Mesendoderm (in vitro differentiated cells): ENCODE results near the gene STEAP2.
A peak's percentile ranks its signal among the peaks of the same experiment; 100 is the strongest.

ENCODE experiments used
- DNase-seq: peaks from one replicate; pipeline ENCODE4 v3.0.0; 2013
- H2AK5ac ChIP-seq: 2 replicates; pipeline ENCODE4 v1.6.1; 2013; ENCODE audit warnings: low read length, inconsistent platforms
- H2BK120ac ChIP-seq: 2 replicates; pipeline ENCODE4 v1.6.1; 2013; ENCODE audit warnings: low read depth, mild to moderate bottlenecking, low read length, moderate library complexity, mixed read lengths
- H2BK15ac ChIP-seq: replicated peaks from 2 replicates; pipeline ENCODE4 v1.6.1; 2013; ENCODE audit warnings: low read depth, mild to moderate bottlenecking, moderate library complexity
- H2BK5ac ChIP-seq: 2 replicates; pipeline ENCODE4 v1.6.1; 2013; ENCODE audit warnings: low read length, inconsistent platforms
- H3K18ac ChIP-seq: 2 replicates; pipeline ENCODE4 v1.6.1; 2013; ENCODE audit warnings: mild to moderate bottlenecking, low read length, mixed read lengths
- H3K23ac ChIP-seq: one replicate; pipeline ENCODE4 v1.6.1; 2013; ENCODE audit warnings: low read length
- H3K27ac ChIP-seq: 2 replicates; pipeline ENCODE4 v1.5.1; 2013; ENCODE audit warnings: low read depth, mild to moderate bottlenecking, inconsistent platforms, low read length, moderate library complexity
- H3K27me3 ChIP-seq: 2 replicates; pipeline ENCODE4 v1.6.1; 2013; ENCODE audit warnings: low read length, control low read depth, mild to moderate bottlenecking, inconsistent platforms; ENCODE audit not compliant: insufficient read depth, poor library complexity
- H3K36me3 ChIP-seq: 2 replicates; pipeline ENCODE4 v1.6.1; 2013; ENCODE audit warnings: low read length, inconsistent platforms; ENCODE audit not compliant: control insufficient read depth, insufficient read depth
- H3K4ac ChIP-seq: one replicate; pipeline ENCODE4 v1.6.1; 2013; ENCODE audit warnings: low read depth, mild to moderate bottlenecking, low read length, moderate library complexity
- H3K4me1 ChIP-seq: 2 replicates; pipeline ENCODE4 v1.6.1; 2013; ENCODE audit warnings: low read depth, low read length, inconsistent platforms; ENCODE audit not compliant: control insufficient read depth
- H3K4me2 ChIP-seq: 2 replicates; pipeline ENCODE4 v1.6.1; 2013; ENCODE audit warnings: low read length
- H3K4me3 ChIP-seq: 2 replicates; pipeline ENCODE4 v1.5.1; 2013; ENCODE audit warnings: mild to moderate bottlenecking, low read length
- H3K56ac ChIP-seq: one replicate; pipeline ENCODE4 v1.6.1; 2013; ENCODE audit warnings: low read length
- H3K79me1 ChIP-seq: 2 replicates; pipeline ENCODE4 v1.6.1; 2013; ENCODE audit warnings: low read length, inconsistent platforms
- H3K79me2 ChIP-seq: 2 replicates; pipeline ENCODE4 v1.6.1; 2013; ENCODE audit warnings: mild to moderate bottlenecking, low read length; ENCODE audit not compliant: control insufficient read depth, insufficient read depth
- H3K9ac ChIP-seq: 2 replicates; pipeline ENCODE4 v1.6.1; 2013; ENCODE audit warnings: low read length, inconsistent platforms
- H4K5ac ChIP-seq: one replicate; pipeline ENCODE4 v1.6.1; 2013; ENCODE audit warnings: low read length
- H4K8ac ChIP-seq: one replicate; pipeline ENCODE4 v1.6.1; 2013; ENCODE audit warnings: low read depth, mild to moderate bottlenecking, control low read depth, low read length, moderate library complexity
- WGBS: extraction: QIAGEN DNeasy Blood & Tissue Kit; methylation state at CpG from one replicate; pipeline ENCODE4 v1.1.7; 2013; ENCODE audit warnings: low lambda C conversion rate, missing lambda C conversion rate; ENCODE audit not compliant: insufficient coverage; ENCODE audit errors: extremely low coverage; 5-methylcytosine and 5-hydroxymethylcytosine counted together

The STEAP2 gene

GRCh38 chr7:90239050-90239449, 27.5 kb downstream of the STEAP2 start:
- no peak overlapping the region for H3K4ac ChIP-seq
- H2BK5ac ChIP-seq = no peak overlapping the region
- H3K56ac ChIP-seq = no peak overlapping the region
- no peak overlapping the region for H2BK120ac ChIP-seq
- no peak overlapping the region for H3K18ac ChIP-seq
- no peak overlapping the region for H2AK5ac ChIP-seq
- no peaks in the 10 kb centered on the region for H3K27me3 ChIP-seq
- DNase-seq = no peak
- H3K27ac ChIP-seq = no peak overlapping the region
- no peak overlapping the region for H2BK15ac ChIP-seq
- H3K79me1 ChIP-seq = no peaks in the 10 kb centered on the region
- WGBS = no CpG with 5 or more reads among the region's 3 CpGs
- no peaks in the 10 kb centered on the region for H3K36me3 ChIP-seq
- H3K4me3 ChIP-seq = no peak overlapping the region
- no peak overlapping the region for H4K5ac ChIP-seq
- H3K9ac ChIP-seq = no peak overlapping the region
- H3K4me2 ChIP-seq = no peak overlapping the region
- no peak overlapping the region for H3K23ac ChIP-seq
- no peaks in the 10 kb centered on the region for H3K79me2 ChIP-seq
- peaks cover 2% of the 10 kb centered on the region for H3K4me1 ChIP-seq
- no peak overlapping the region for H4K8ac ChIP-seq

- Histone ChIP-seq H2AK5ac (no peak overlapping the region), H3K36me3 (no peaks in the 10 kb centered on the region), H3K4me2 (no peak overlapping the region), H3K23ac (no peak overlapping the region), H3K18ac (no peak overlapping the region), H3K9ac (no peak overlapping the region), H2BK5ac (no peak overlapping the region), H3K4me3 (no peak overlapping the region), H3K27me3 (no peaks in the 10 kb centered on the region), H3K4me1 (peaks cover 2% of the 10 kb centered on the region), H3K79me2 (no peaks in the 10 kb centered on the region), H2BK15ac (no peak overlapping the region), H3K4ac (no peak overlapping the region), H4K8ac (no peak overlapping the region), H3K27ac (no peak overlapping the region), H3K56ac (no peak overlapping the region), H2BK120ac (no peak overlapping the region), H3K79me1 (no peaks in the 10 kb centered on the region), H4K5ac (no peak overlapping the region)
- no peak for DNase-seq
- no CpG with 5 or more reads among the region's 9 CpGs for WGBS
Observed at GRCh38 chr7:90239625-90240228, 28.2 kb downstream of the STEAP2 start.

- Histone ChIP-seq H3K23ac (no peak overlapping the region), H3K27me3 (no peaks in the 10 kb centered on the region), H2BK5ac (no peak overlapping the region), H2BK15ac (no peak overlapping the region), H3K36me3 (no peaks in the 10 kb centered on the region), H2AK5ac (no peak overlapping the region), H3K79me2 (no peaks in the 10 kb centered on the region), H3K4me3 (no peak overlapping the region), H3K4me1 (peaks cover 2% of the 10 kb centered on the region), H2BK120ac (no peak overlapping the region), H3K4me2 (no peak overlapping the region), H3K4ac (no peak overlapping the region), H3K56ac (no peak overlapping the region), H3K79me1 (no peaks in the 10 kb centered on the region), H3K18ac (no peak overlapping the region), H3K27ac (no peak overlapping the region), H3K9ac (no peak overlapping the region), H4K5ac (no peak overlapping the region), H4K8ac (no peak overlapping the region)
- no CpG with 5 or more reads among the region's 3 CpGs for WGBS
- peak; percentile 60 for DNase-seq
Observed at GRCh38 chr7:90242369-90243168, 31.0 kb downstream of the STEAP2 start.

GRCh38 chr7:90243556-90243955, 32.0 kb downstream of the STEAP2 start:
- no peak overlapping the region for H3K9ac ChIP-seq
- no peak overlapping the region for H2AK5ac ChIP-seq
- H3K4ac ChIP-seq = no peak overlapping the region
- peaks cover 2% of the 10 kb centered on the region for H3K4me1 ChIP-seq
- H3K56ac ChIP-seq = no peak overlapping the region
- H2BK15ac ChIP-seq = no peak overlapping the region
- H3K4me2 ChIP-seq = no peak overlapping the region
- no peak overlapping the region for H2BK5ac ChIP-seq
- no peaks in the 10 kb centered on the region for H3K36me3 ChIP-seq
- H3K18ac ChIP-seq = no peak overlapping the region
- no peaks in the 10 kb centered on the region for H3K79me1 ChIP-seq
- no peak overlapping the region for H3K23ac ChIP-seq
- H4K8ac ChIP-seq = no peak overlapping the region
- H3K4me3 ChIP-seq = no peak overlapping the region
- WGBS = no CpG with 5 or more reads among the region's 1 CpG
- no peak overlapping the region for H4K5ac ChIP-seq
- H3K27ac ChIP-seq = no peak overlapping the region
- no peak for DNase-seq
- no peaks in the 10 kb centered on the region for H3K79me2 ChIP-seq
- H2BK120ac ChIP-seq = no peak overlapping the region
- no peaks in the 10 kb centered on the region for H3K27me3 ChIP-seq

- Histone ChIP-seq H2AK5ac (no peak overlapping the region), H3K79me1 (no peaks in the 10 kb centered on the region), H3K27ac (no peak overlapping the region), H2BK15ac (no peak overlapping the region), H3K18ac (no peak overlapping the region), H3K4me3 (peak overlapping the region; percentile 47), H3K4me1 (peaks cover 2% of the 10 kb centered on the region), H3K23ac (no peak overlapping the region), H3K36me3 (no peaks in the 10 kb centered on the region), H2BK5ac (no peak overlapping the region), H3K9ac (peak overlapping the region; percentile 57), H3K56ac (peak overlapping the region; percentile 84), H3K4ac (no peak overlapping the region), H3K4me2 (peak overlapping the region; percentile 83), H3K79me2 (no peaks in the 10 kb centered on the region), H4K5ac (no peak overlapping the region), H2BK120ac (no peak overlapping the region), H4K8ac (no peak overlapping the region), H3K27me3 (no peaks in the 10 kb centered on the region)
- no peak for DNase-seq
- no CpG with 5 or more reads among the region's 6 CpGs for WGBS
Observed at GRCh38 chr7:90244565-90244908, 33.0 kb downstream of the STEAP2 start.
